CD14-positive monocyte (primary cell): Measurements from ENCODE around the gene ATP5PD. TPM values are rescaled to one million over a fixed set of nuclear protein-coding genes. Genes with fewer than 3 reads are reported as not detected.

Source experiments
- DNase-seq, 3 donors: peaks; one replicate each; pipeline ENCODE4 v3.0.0-alpha.2; 2011 to 2022
- H2AFZ ChIP-seq: 2 replicates; pipeline ENCODE4 v1.6.0; 2012; ENCODE audit warnings: mild to moderate bottlenecking, low read depth, low read length, inconsistent platforms; ENCODE audit not compliant: insufficient read depth, poor library complexity, severe bottlenecking
- H3K27ac ChIP-seq, 2 donors: 1 replicate in 1 of 2; 2 replicates in 1 of 2; pipeline ENCODE4 v1.5.1; 2012 to 2013; ENCODE audit warnings: low read length in 2 of 2, control low read depth in 1 of 2, inconsistent platforms in 1 of 2, low read depth in 1 of 2, mild to moderate bottlenecking in 1 of 2
- H3K27me3 ChIP-seq, 2 donors: one replicate each; pipeline versions ENCODE4 v1.6.0 to v1.6.1; 2011 to 2013; ENCODE audit warnings: low read length in 2 of 2; ENCODE audit not compliant: control insufficient read depth in 2 of 2, insufficient read depth in 2 of 2
- H3K36me3 ChIP-seq, 2 donors: replicated peaks in 1 of 2; 1 replicate in 1 of 2; 2 replicates in 1 of 2; pipeline versions ENCODE4 v1.5.1 to v1.6.1; 2012 to 2013; ENCODE audit warnings: low read length in 2 of 2, control low read depth in 1 of 2, inconsistent platforms in 1 of 2, mild to moderate bottlenecking in 1 of 2; ENCODE audit not compliant: insufficient read depth in 2 of 2, control insufficient read depth in 1 of 2
- H3K4me1 ChIP-seq, 2 donors: 1 replicate in 1 of 2; 2 replicates in 1 of 2; pipeline versions ENCODE4 v1.5.1 to v1.6.1; 2012 to 2013; ENCODE audit warnings: low read length in 2 of 2, control low read depth in 1 of 2, inconsistent platforms in 1 of 2, mild to moderate bottlenecking in 1 of 2, moderate library complexity in 1 of 2; ENCODE audit not compliant: insufficient read depth in 2 of 2, control insufficient read depth in 1 of 2
- H3K4me2 ChIP-seq: replicated peaks from 2 replicates; pipeline ENCODE3; 2012; ENCODE audit warnings: low read length, moderate library complexity, mild to moderate bottlenecking; ENCODE audit not compliant: poor library complexity, severe bottlenecking; ENCODE audit errors: extremely low read depth
- H3K4me3 ChIP-seq, 3 experiments: fragments of 200-600 bp in 1 of 3; sonication (generic) in 1 of 3; replicated peaks in 1 of 3; 1 replicate in 2 of 3; 2 replicates in 1 of 3; pipeline ENCODE4 v1.5.1; 2011 to 2013; ENCODE audit warnings: low read length in 3 of 3, mild to moderate bottlenecking in 3 of 3, control low read depth in 2 of 3, low read depth in 2 of 3, inconsistent platforms in 1 of 3, moderate library complexity in 1 of 3
- H3K79me2 ChIP-seq: 2 replicates; pipeline ENCODE4 v1.6.0; 2012; ENCODE audit warnings: mild to moderate bottlenecking, control low read depth, inconsistent platforms, low read length, moderate library complexity; ENCODE audit not compliant: insufficient read depth
- H3K9ac ChIP-seq: 2 replicates; pipeline ENCODE4 v1.6.0; 2017; ENCODE audit warnings: low read length, mild to moderate bottlenecking; ENCODE audit not compliant: insufficient read depth, poor library complexity, severe bottlenecking
- H3K9me3 ChIP-seq, 2 donors: replicated peaks in 1 of 2; 1 replicate in 1 of 2; 2 replicates in 1 of 2; pipeline versions ENCODE4 v1.5.1 to v1.6.1; 2012 to 2013; ENCODE audit warnings: low read length in 2 of 2, control low read depth in 1 of 2; ENCODE audit not compliant: control insufficient read depth in 1 of 2, insufficient read depth in 1 of 2
- H4K20me1 ChIP-seq: 2 replicates; pipeline ENCODE4 v1.6.0; 2012; ENCODE audit warnings: mild to moderate bottlenecking, low read length, control low read depth, moderate library complexity; ENCODE audit not compliant: insufficient read depth
- H3K27ac Mint-ChIP-seq, 7 donors: one replicate each; pipeline ENCODE4 v1.8.0; 2020; ENCODE audit warnings: mild to moderate bottlenecking in 7 of 7, mixed read lengths in 7 of 7, moderate library complexity in 6 of 7, inconsistent platforms in 2 of 7
- H3K27me3 Mint-ChIP-seq, 3 donors: one replicate each; pipeline ENCODE4 v1.8.0; 2021 to 2022; ENCODE audit warnings: low read depth in 3 of 3, mild to moderate bottlenecking in 3 of 3, mixed read lengths in 3 of 3, moderate library complexity in 3 of 3, inconsistent platforms in 1 of 3
- H3K36me3 Mint-ChIP-seq, 2 donors: one replicate each; pipeline ENCODE4 v1.8.0; 2020; ENCODE audit warnings: mixed read lengths in 2 of 2, inconsistent platforms in 1 of 2, mild to moderate bottlenecking in 1 of 2
- H3K4me1 Mint-ChIP-seq: one replicate; pipeline ENCODE4 v1.8.0; 2020; ENCODE audit warnings: mild to moderate bottlenecking, mixed read lengths
- H3K4me3 Mint-ChIP-seq, 2 donors: one replicate each; pipeline ENCODE4 v1.8.0; 2020; ENCODE audit warnings: mild to moderate bottlenecking in 2 of 2, mixed read lengths in 2 of 2, moderate library complexity in 1 of 2
- H3K9me3 Mint-ChIP-seq, 7 donors: one replicate each; pipeline ENCODE4 v1.8.0; 2020 to 2022; ENCODE audit warnings: mixed read lengths in 7 of 7, mild to moderate bottlenecking in 6 of 7, moderate library complexity in 6 of 7, inconsistent platforms in 2 of 7
- WGBS: methylation state at CpG from one replicate; pipeline ENCODE4 v1.1.5; 2013; ENCODE audit warnings: missing lambda C conversion rate; ENCODE audit not compliant: insufficient coverage; 5-methylcytosine and 5-hydroxymethylcytosine counted together
- intact Hi-C, 2 donors: fragments of 100-400 bp; cut with micrococcal nuclease; formaldehyde crosslinking; loops; one replicate each; pipeline versions ENCODE4 v1.15.0 to v1.15.1; 2023
- polyA plus RNA-seq, 3 donors: library from polyadenylated mRNA; depleted of rRNA in 1 of 3; unstranded in 2 of 3; stranded (reverse) in 1 of 3; fragments of 300-500 nt in 2 of 3; fragments of >200 nt in 1 of 3; fragmentation: Illumina TruSeq in 2 of 3; gene quantifications; 1 replicate in 2 of 3; 2 replicates in 1 of 3; pipeline ENCODE4 v1.2.3, GENCODE V29; 2012 to 2021
- TF ChIP-seq, protein P1 (sequence below): fragments of 200-600 bp; IDR thresholded peaks from one replicate; pipeline ENCODE4 v1.8.0; 2022; ENCODE audit warnings: antibody characterized with exemption, mild to moderate bottlenecking

ATP5PD gene
- polyA plus RNA-seq, 3 donors, result 139 to 451 (median 437) TPM

DNA sequence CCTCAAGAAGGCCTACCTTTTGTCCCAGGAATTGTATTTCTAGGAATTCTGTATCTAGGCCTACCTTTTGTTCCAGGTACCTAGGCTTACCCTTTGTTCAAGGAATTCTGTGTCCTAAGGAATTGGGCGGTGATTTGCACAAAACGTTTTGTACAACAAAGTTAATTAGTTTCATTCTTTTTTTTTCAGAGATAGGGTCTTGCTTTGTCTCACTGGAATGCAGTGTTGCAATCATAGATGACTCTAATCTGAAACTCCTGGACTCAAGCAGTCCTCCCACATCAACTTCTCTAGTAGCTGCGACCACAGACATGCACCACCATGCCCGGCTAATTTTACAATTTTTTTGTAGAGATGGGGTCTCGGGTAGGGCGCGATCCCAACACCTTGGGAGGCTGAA is 52.3 kb downstream of the ATP5PD start:
- DNase-seq, result no peak
- Histone ChIP-seq H3K9ac (no peak overlapping the region), H3K36me3 (no peaks in the 10 kb centered on the region), H3K9me3 (no peaks in the 10 kb centered on the region), H3K27me3 (peaks cover 0 to 4% of the 10 kb centered on the region in 2 donors), H3K4me3 (no peak overlapping the region), H3K79me2 (no peaks in the 10 kb centered on the region), H3K4me2 (no peak overlapping the region), H3K27ac (no peak overlapping the region), H3K4me1 (no peaks in the 10 kb centered on the region), H4K20me1 (no peaks in the 10 kb centered on the region), H2AFZ (no peak overlapping the region)
- Mint-ChIP-seq H3K4me3 (no peak overlapping the region), H3K36me3 (no peaks in the 10 kb centered on the region), H3K27me3 (peaks cover 4 to 10% (median 4%) of the 10 kb centered on the region in 3 donors), H3K9me3 (peaks cover 0 to 2% (median 0%) of the 10 kb centered on the region in 7 donors), H3K27ac (no peak overlapping the region), H3K4me1 (peaks cover 18% of the 10 kb centered on the region)
- TF ChIP-seq, protein P1, sequence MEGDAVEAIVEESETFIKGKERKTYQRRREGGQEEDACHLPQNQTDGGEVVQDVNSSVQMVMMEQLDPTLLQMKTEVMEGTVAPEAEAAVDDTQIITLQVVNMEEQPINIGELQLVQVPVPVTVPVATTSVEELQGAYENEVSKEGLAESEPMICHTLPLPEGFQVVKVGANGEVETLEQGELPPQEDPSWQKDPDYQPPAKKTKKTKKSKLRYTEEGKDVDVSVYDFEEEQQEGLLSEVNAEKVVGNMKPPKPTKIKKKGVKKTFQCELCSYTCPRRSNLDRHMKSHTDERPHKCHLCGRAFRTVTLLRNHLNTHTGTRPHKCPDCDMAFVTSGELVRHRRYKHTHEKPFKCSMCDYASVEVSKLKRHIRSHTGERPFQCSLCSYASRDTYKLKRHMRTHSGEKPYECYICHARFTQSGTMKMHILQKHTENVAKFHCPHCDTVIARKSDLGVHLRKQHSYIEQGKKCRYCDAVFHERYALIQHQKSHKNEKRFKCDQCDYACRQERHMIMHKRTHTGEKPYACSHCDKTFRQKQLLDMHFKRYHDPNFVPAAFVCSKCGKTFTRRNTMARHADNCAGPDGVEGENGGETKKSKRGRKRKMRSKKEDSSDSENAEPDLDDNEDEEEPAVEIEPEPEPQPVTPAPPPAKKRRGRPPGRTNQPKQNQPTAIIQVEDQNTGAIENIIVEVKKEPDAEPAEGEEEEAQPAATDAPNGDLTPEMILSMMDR, result no peak
- intact Hi-C loops, result no loop called here
- WGBS, result no CpG with 5 or more reads among the region's 7 CpGs

DNA sequence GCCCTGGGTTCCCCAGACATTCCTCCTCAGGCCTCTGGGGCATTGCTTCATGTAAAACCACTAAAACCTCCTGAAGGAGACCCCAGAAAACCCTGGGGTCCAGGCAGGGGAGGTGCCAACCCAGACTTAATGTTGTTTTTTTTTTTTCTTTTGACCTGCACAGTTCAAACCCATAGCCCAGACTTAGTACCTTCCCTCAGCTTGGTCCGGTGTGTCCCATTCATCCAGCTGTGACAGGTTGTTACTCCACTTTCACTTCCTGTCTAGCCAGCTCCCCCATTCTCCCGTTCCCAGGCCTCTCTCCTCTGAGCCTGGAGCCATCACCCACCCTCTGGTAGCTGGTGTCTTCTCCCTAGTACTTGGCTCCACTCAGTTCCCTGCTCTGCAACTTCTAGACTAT is 54.5 kb downstream of the ATP5PD start:
- Histone ChIP-seq H3K27ac (no peak overlapping the region), H3K9me3 (no peaks in the 10 kb centered on the region), H3K36me3 (no peaks in the 10 kb centered on the region), H3K79me2 (no peaks in the 10 kb centered on the region), H3K4me3 (no peak overlapping the region), H3K4me1 (peaks cover 11 to 16% of the 10 kb centered on the region in 2 donors), H3K27me3 (peaks cover 6 to 20% of the 10 kb centered on the region in 2 donors), H4K20me1 (no peaks in the 10 kb centered on the region), H3K9ac (no peak overlapping the region), H2AFZ (no peak overlapping the region), H3K4me2 (no peak overlapping the region)
- no peak overlapping the region for H3K4me3 Mint-ChIP-seq
- H3K36me3 Mint-ChIP-seq, result no peaks in the 10 kb centered on the region
- H3K27ac Mint-ChIP-seq, result no peak overlapping the region
- H3K9me3 Mint-ChIP-seq, result peaks cover 0 to 2% (median 0%) of the 10 kb centered on the region in 7 donors
- H3K27me3 Mint-ChIP-seq, result peaks cover 17 to 26% (median 19%) of the 10 kb centered on the region in 3 donors
- H3K4me1 Mint-ChIP-seq, result peaks cover 16% of the 10 kb centered on the region
- TF ChIP-seq, protein P1, result no peak
- WGBS, result 42% methylated on average over 2 of the region's 2 CpGs
- no peak for DNase-seq
- intact Hi-C loops, result no loop called here
